GM12872 (cell line): ENCODE data around the gene SERP1.

ENCODE experiments used
- CTCF ChIP-seq: IDR thresholded peaks from 3 replicates; pipeline ENCODE4 v1.5.1; 2011; ENCODE audit warnings: low read depth, mild to moderate bottlenecking, low read length, moderate library complexity; ENCODE audit not compliant: insufficient read depth

Gene SERP1

GRCh38 chr3:150545419-150546225, 674 bp downstream of the SERP1 start:
- TF ChIP-seq CTCF, result no peak

GRCh38 chr3:150544726-150545125, 1.6 kb downstream of the SERP1 start:
- no peak for TF ChIP-seq CTCF

- TF ChIP-seq CTCF, result no peak
Observed at GRCh38 chr3:150544041-150544440, 2.3 kb downstream of the SERP1 start.

- TF ChIP-seq CTCF, result no peak
Observed at GRCh38 chr3:150543531-150543930, 2.8 kb downstream of the SERP1 start.

GRCh38 chr3:150543128-150543527, 3.2 kb downstream of the SERP1 start:
- no peak for TF ChIP-seq CTCF

GRCh38 chr3:150540991-150541390, 5.3 kb downstream of the SERP1 start:
- no peak for TF ChIP-seq CTCF

- TF ChIP-seq CTCF, result no peak
Observed at GRCh38 chr3:150540297-150540696, 6.0 kb downstream of the SERP1 start.
